HepG2 (cell line): ENCODE measurements around the gene MAP1LC3B. TPM values are rescaled to one million over a fixed set of nuclear protein-coding genes. Genes with fewer than 3 reads are reported as not detected.

ENCODE experiments used
- ATAC-seq: fragments of 200-7000 bp; cut with Tn5 transposase; 3 replicates; pipeline ENCODE4 v1.9.1; 2020; ENCODE audit warnings: mild to moderate bottlenecking, moderate library complexity
- BruUV-seq: library from RNA; stranded (reverse); fragments of 400-500 nt; replicated peaks from 2 replicates; lab custom pipeline; 2021; lab: Mats Ljungman, UMichigan
- CTCF ChIA-PET: fragments of 300-600 bp; formaldehyde crosslinking; extraction: SDS; loops from one replicate; lab custom pipeline; 2021; ENCODE audit warnings: low total read pairs, inconsistent platforms, low intra/inter-chr PET ratio; lab: Yijun Ruan, JAX
- POLR2A ChIA-PET: fragments of 350-600 bp; sonication (Branson Sonifier 250); formaldehyde crosslinking; loops from one replicate; lab custom pipeline; 2020; ENCODE audit warnings: antibody characterized with exemption, inconsistent platforms; lab: Yijun Ruan, JAX
- DNase-seq: peaks from one replicate; pipeline ENCODE4 v3.0.0-alpha.2; 2015; ENCODE audit warnings: low spot score
- FAIRE-seq: peaks from 3 replicates; lab custom pipeline; 2011; peaks lifted over from hg19 to GRCh38; lab: Jason Lieb, UNC
- H2AFZ ChIP-seq: one replicate; pipeline ENCODE4 v1.6.1; 2011; ENCODE audit warnings: low read length, inconsistent platforms
- H3K27ac ChIP-seq: fragments of 300-600 bp; 3 replicates; pipeline ENCODE4 v1.8.0; 2011; ENCODE audit warnings: mixed run types, mild to moderate bottlenecking, mixed read lengths, low read length, inconsistent platforms; ENCODE audit not compliant: insufficient read depth; ENCODE audit errors: extremely low read length
- H3K27me3 ChIP-seq, 2 experiments: fragments of 200-600 bp in 1 of 2; 2 replicates in 1 of 2; 3 replicates in 1 of 2; pipeline versions ENCODE4 v1.6.0 to v1.8.0; 2011; ENCODE audit warnings: low read length in 2 of 2, mild to moderate bottlenecking in 2 of 2, moderate library complexity in 2 of 2, inconsistent platforms in 1 of 2; ENCODE audit not compliant: insufficient read depth in 2 of 2, control insufficient read depth in 1 of 2
- H3K36me3 ChIP-seq, 2 experiments: fragments of 200-600 bp in 1 of 2; replicated peaks in 1 of 2; 2 replicates in 1 of 2; 3 replicates in 1 of 2; pipeline versions ENCODE4 v1.5.1 to v1.8.0; 2011; ENCODE audit warnings: low read length in 2 of 2, inconsistent platforms in 1 of 2; ENCODE audit not compliant: insufficient read depth in 2 of 2, control insufficient read depth in 1 of 2
- H3K4me1 ChIP-seq: 2 replicates; pipeline ENCODE4 v1.5.1; 2012; ENCODE audit warnings: low read length, inconsistent platforms; ENCODE audit not compliant: insufficient read depth
- H3K4me2 ChIP-seq: 2 replicates; pipeline ENCODE4 v1.6.0; 2011; ENCODE audit warnings: low read depth, low read length, inconsistent platforms
- H3K4me3 ChIP-seq, 3 experiments: fragments of 200-600 bp in 1 of 3; sonication (generic), shearing (Covaris generic) in 1 of 3; replicated peaks in 1 of 3; 2 replicates each; pipeline ENCODE4 v1.5.1; 2011 to 2016; ENCODE audit warnings: low read length in 3 of 3, inconsistent platforms in 2 of 3, low read depth in 2 of 3, mild to moderate bottlenecking in 2 of 3, control low read depth in 1 of 3, mixed read lengths in 1 of 3; ENCODE audit not compliant: insufficient read depth in 1 of 3
- H3K79me2 ChIP-seq: one replicate; pipeline ENCODE4 v1.6.1; 2011; ENCODE audit warnings: low read length, inconsistent platforms; ENCODE audit not compliant: insufficient read depth
- H3K9ac ChIP-seq: 2 replicates; pipeline ENCODE4 v1.6.0; 2011; ENCODE audit warnings: mild to moderate bottlenecking, low read depth, low read length, inconsistent platforms; ENCODE audit not compliant: insufficient read depth
- H3K9me3 ChIP-seq: 2 replicates; pipeline ENCODE4 v1.5.1; 2012; ENCODE audit warnings: mild to moderate bottlenecking, low read length
- H4K20me1 ChIP-seq: 2 replicates; pipeline ENCODE4 v1.6.0; 2011; ENCODE audit warnings: inconsistent platforms, mild to moderate bottlenecking, low read length, moderate library complexity; ENCODE audit not compliant: insufficient read depth
- AGO2 ChIP-seq: fragments of 200-400 bp; formaldehyde crosslinking; optimal IDR thresholded peaks from 2 replicates; pipeline ENCODE3; 2017; ENCODE audit warnings: mild to moderate bottlenecking, low read depth, low read length, moderate library complexity
- CBX5 ChIP-seq: sonication (generic); formaldehyde crosslinking; IDR thresholded peaks from 2 replicates; pipeline ENCODE4 v1.4.0; 2020; ENCODE audit warnings: missing genetic modification reagents, borderline replicate concordance
- GATAD2A ChIP-seq: IDR thresholded peaks from 2 replicates; pipeline ENCODE4 v1.6.1; 2016
- HINFP ChIP-seq: sonication (generic); formaldehyde crosslinking; IDR thresholded peaks from 2 replicates; pipeline ENCODE4 v1.4.0; 2020; ENCODE audit warnings: low read depth, mild to moderate bottlenecking, missing genetic modification reagents
- HMG20B ChIP-seq: conservative IDR thresholded peaks from 2 replicates; pipeline ENCODE4 v1.6.1; 2016; ENCODE audit warnings: missing genetic modification reagents, missing compliant biosample characterization
- NFE2L1 ChIP-seq: sonication (generic); formaldehyde crosslinking; IDR thresholded peaks from 2 replicates; pipeline ENCODE4 v1.4.0; 2020; ENCODE audit warnings: missing genetic modification reagents, mild to moderate bottlenecking, borderline replicate concordance
- POLR2G ChIP-seq: fragments of 200-400 bp; formaldehyde crosslinking; IDR thresholded peaks from 2 replicates; pipeline ENCODE4 v1.6.1; 2018; ENCODE audit warnings: mild to moderate bottlenecking, low read depth, low read length, moderate library complexity
- RFX1 ChIP-seq: fragments of 450-650 bp; IDR thresholded peaks from 2 replicates; pipeline ENCODE4 v1.6.1; 2017
- ZBTB38 ChIP-seq: sonication (generic); formaldehyde crosslinking; IDR thresholded peaks from 2 replicates; pipeline ENCODE4 v1.5.1; 2020; ENCODE audit warnings: mild to moderate bottlenecking, missing genetic modification reagents
- ZBTB43 ChIP-seq: sonication (generic); formaldehyde crosslinking; conservative IDR thresholded peaks from 2 replicates; pipeline ENCODE4 v1.4.0; 2020; ENCODE audit warnings: missing genetic modification reagents
- ZNF121 ChIP-seq: sonication (generic); formaldehyde crosslinking; IDR thresholded peaks from 2 replicates; pipeline ENCODE4 v1.5.0; 2020; ENCODE audit warnings: mild to moderate bottlenecking, missing genetic modification reagents
- ZNF687 ChIP-seq: sonication (generic); formaldehyde crosslinking; IDR thresholded peaks from 2 replicates; pipeline ENCODE4 v1.5.1; 2020; ENCODE audit warnings: mild to moderate bottlenecking, missing genetic modification reagents, moderate library complexity
- WGBS: methylation state at CpG from one replicate; pipeline ENCODE4 v1.1.6; 2017; ENCODE audit warnings: low lambda C conversion rate; 5-methylcytosine and 5-hydroxymethylcytosine counted together
- in situ Hi-C: cut with HindIII; loops from 2 replicates; pipeline ENCODE4 v1.10.0; 2017; ENCODE audit warnings: low pct_unique_long_range_greater_than_20kb; ENCODE audit not compliant: extremely low pct_ligation_motif_present
- intact Hi-C: fragments of 100-400 bp; cut with micrococcal nuclease; formaldehyde crosslinking; loops from one replicate; pipeline ENCODE4 v1.10.0; 2022; ENCODE audit not compliant: unreplicated experiment
- polyA plus RNA-seq, 8 experiments: library from polyadenylated mRNA; depleted of rRNA in 3 of 8; stranded (reverse) in 7 of 8; unstranded in 1 of 8; fragments of >200 nt; fragmentation: Illumina TruSeq in 4 of 8; extraction: Trizol in 4 of 8; gene quantifications; 2 replicates each; pipeline versions ENCODE4 v1.2.1 to v1.2.3, GENCODE V29; 2011 to 2016; ENCODE audit warnings: low read depth in 4 of 8, missing spikeins in 1 of 8, mixed read lengths in 1 of 8; ENCODE audit not compliant: insufficient read depth in 1 of 8
- total RNA-seq, 5 experiments: library from RNA; depleted of rRNA; stranded (reverse); fragments of >200 nt; fragmentation: Illumina TruSeq; extraction: Trizol; gene quantifications; 2 replicates each; pipeline ENCODE4 v1.2.3, GENCODE V29; 2016; ENCODE audit warnings: low read depth in 1 of 5
- TF ChIP-seq, protein P1 (sequence below): IDR thresholded peaks from 2 replicates; pipeline ENCODE4 v1.6.1; 2016; ENCODE audit warnings: missing compliant biosample characterization, missing genetic modification reagents, borderline replicate concordance
- TF ChIP-seq, protein P2 (sequence below): sonication (generic); formaldehyde crosslinking; IDR thresholded peaks from 2 replicates; pipeline ENCODE4 v1.8.1; 2022; ENCODE audit warnings: mild to moderate bottlenecking, missing genetic modification reagents

The MAP1LC3B gene
- total and polyA plus RNA-seq, 2 of the 13 experiments (the other 11 are each of a cell fraction or from before 2014, with no cell fraction given): 15.7 to 37.4 TPM

GRCh38 chr16:87358250-87358649, 33.9 kb upstream of the MAP1LC3B start (continued):
- TF ChIP-seq ZBTB43 (CRISPR knock-in tag) (0 out of 2 replicates have a peak, but pooled peaks have one; percentile 16), ZBTB38 (CRISPR knock-in tag) (peak; percentile 83), AGO2 (peak; percentile 82), HINFP (no peak), CBX5 (CRISPR knock-in tag) (0 out of 2 replicates have a peak, but pooled peaks have one; percentile 24), HMG20B (CRISPR knock-in tag) (no peak)
- TF ChIP-seq, protein P1, sequence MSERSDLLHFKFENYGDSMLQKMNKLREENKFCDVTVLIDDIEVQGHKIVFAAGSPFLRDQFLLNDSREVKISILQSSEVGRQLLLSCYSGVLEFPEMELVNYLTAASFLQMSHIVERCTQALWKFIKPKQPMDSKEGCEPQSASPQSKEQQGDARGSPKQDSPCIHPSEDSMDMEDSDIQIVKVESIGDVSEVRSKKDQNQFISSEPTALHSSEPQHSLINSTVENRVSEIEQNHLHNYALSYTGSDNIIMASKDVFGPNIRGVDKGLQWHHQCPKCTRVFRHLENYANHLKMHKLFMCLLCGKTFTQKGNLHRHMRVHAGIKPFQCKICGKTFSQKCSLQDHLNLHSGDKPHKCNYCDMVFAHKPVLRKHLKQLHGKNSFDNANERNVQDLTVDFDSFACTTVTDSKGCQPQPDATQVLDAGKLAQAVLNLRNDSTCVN (CRISPR knock-in tag): no peak

- FAIRE-seq (no peak), ATAC-seq (no peak), DNase-seq (no peak)
- Histone ChIP-seq H3K9ac (no peak overlapping the region), H3K27ac (no peak overlapping the region), H3K36me3 (peaks cover 46 to 87% of the 10 kb centered on the region in 2 experiments), H2AFZ (no peak overlapping the region), H3K9me3 (no peaks in the 10 kb centered on the region), H3K4me3 (no peak overlapping the region), H3K4me1 (peaks cover 70% of the 10 kb centered on the region), H4K20me1 (peaks cover 94% of the 10 kb centered on the region), H3K4me2 (no peak overlapping the region), H3K79me2 (peaks cover 95% of the 10 kb centered on the region), H3K27me3 (no peaks in the 10 kb centered on the region)
- ChIA-PET POLR2A (interaction anchor here (1.1 to 18.0 kb wide), 3 partner anchors 8 to 30 kb away, joined by 3 to 265 read pairs (median 6); partner anchors contain the start of gene FBXO31), CTCF (no interaction called here)
- intact Hi-C loops: loop anchor here (5.0 kb wide), 1 partner anchor 41 kb away; the partner anchor contains the start of gene C16orf95
- WGBS: 93% methylated on average over 9 of the region's 9 CpGs
- in situ Hi-C loops: no loop called here
- no TSS peak for BruUV-seq
- TF ChIP-seq RFX1 (no peak), ZNF687 (CRISPR knock-in tag) (peak; percentile 34; the same call in 1 of the 2 replicates), ZNF121 (CRISPR knock-in tag) (no peak), NFE2L1 (CRISPR knock-in tag) (no peak), GATAD2A (CRISPR knock-in tag) (no peak), POLR2G (0 out of 2 replicates have a peak, but pooled peaks have one; percentile 46)
- TF ChIP-seq, protein P2, sequence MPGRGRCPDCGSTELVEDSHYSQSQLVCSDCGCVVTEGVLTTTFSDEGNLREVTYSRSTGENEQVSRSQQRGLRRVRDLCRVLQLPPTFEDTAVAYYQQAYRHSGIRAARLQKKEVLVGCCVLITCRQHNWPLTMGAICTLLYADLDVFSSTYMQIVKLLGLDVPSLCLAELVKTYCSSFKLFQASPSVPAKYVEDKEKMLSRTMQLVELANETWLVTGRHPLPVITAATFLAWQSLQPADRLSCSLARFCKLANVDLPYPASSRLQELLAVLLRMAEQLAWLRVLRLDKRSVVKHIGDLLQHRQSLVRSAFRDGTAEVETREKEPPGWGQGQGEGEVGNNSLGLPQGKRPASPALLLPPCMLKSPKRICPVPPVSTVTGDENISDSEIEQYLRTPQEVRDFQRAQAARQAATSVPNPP (CRISPR knock-in tag): no peak
Observed at GRCh38 chr16:87358696-87359095, 33.4 kb upstream of the MAP1LC3B start.
